Activated T-cell treated with anti-CD3 and anti-CD28 coated beads for 1 hour (primary cell): ENCODE results near the gene CARHSP1.
"Not testable (repeated sequence)": the region's sequence is repeated elsewhere in the genome, so short reads cannot be mapped to it uniquely, and the experiment has no call there.

ENCODE experiments used
- DNase-seq: peaks from one replicate; pipeline ENCODE4 v3.0.0-alpha.2; 2020; ENCODE audit warnings: low read depth

The CARHSP1 gene

DNA sequence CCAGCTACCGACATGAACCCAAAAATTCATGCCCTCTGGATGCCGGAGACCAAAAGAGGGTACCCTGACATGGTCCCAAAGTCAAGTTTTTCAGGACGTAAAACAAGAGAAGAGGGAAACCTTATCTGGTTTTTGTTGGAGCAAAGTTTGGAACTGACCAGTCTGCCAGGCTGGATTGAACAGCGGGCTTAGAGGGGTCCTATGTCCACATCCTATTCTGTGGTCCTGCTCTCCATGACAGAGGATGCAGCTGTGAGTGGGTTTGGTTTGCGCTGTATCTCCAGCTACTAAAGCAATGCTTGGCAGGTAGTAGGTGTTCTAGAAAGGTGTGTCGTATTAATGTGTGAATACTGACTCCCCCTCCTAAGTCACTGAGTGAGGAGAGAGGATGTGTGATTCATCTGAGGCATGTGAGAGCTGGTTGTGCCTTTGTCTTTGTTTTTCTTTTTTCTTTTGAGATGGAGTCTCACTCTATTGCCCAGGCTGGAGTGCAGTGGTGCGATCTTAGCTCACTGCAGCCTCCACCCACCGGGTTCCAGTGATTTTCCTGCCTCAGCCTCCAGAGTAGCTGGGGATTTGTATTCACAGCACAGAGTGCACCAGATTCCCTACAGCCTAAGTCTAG is 40.2 kb downstream of the CARHSP1 start:
- DNase-seq = no peak

DNA sequence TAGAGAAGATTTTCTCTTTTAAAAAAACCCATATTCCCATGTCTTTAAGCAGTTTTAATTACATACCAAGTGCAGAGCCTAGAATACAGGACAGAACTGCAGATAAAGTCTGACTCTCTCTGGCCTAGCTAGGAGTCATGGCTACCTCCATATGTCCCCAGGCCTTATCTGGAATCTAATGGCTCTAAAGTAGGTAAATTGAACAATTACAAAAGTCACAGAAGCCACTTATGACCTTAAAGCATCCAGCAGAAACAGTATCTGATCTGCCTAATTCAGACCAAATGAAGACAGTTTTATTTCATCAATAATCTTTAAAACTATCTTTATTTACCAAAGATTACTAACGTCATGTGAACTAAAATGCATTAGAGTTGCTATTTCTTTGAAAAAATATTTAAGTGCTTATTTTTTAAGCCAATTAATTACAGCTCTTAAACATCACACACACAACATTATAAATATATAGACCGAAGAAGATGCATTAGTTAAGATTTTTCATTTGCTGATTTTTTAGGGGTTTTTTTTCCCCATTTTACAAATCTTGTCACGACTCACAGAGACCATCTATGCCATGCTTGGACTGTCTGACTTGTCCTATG is 42.4 kb downstream of the CARHSP1 start:
- DNase-seq = no peak

DNA sequence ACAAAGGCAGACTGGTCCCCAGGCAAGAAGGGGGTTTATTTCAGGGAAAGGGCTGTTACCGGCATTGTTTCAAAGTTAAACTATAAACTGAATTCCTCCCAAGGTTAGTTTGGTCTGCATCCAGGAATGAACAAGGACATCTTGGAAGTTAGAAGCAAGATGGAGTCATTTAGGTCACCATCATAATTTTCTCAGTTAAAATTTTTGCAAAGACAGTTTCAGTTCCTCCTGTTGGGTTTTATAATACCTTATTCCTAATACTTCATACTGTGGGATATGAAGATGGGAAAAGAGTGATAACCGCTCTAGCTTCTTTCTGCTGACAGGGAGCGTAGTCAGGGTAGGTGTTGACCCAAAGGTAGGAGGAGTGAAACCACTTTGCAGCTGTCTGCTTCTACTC is 46.4 kb downstream of the CARHSP1 start:
- no peak for DNase-seq

DNA sequence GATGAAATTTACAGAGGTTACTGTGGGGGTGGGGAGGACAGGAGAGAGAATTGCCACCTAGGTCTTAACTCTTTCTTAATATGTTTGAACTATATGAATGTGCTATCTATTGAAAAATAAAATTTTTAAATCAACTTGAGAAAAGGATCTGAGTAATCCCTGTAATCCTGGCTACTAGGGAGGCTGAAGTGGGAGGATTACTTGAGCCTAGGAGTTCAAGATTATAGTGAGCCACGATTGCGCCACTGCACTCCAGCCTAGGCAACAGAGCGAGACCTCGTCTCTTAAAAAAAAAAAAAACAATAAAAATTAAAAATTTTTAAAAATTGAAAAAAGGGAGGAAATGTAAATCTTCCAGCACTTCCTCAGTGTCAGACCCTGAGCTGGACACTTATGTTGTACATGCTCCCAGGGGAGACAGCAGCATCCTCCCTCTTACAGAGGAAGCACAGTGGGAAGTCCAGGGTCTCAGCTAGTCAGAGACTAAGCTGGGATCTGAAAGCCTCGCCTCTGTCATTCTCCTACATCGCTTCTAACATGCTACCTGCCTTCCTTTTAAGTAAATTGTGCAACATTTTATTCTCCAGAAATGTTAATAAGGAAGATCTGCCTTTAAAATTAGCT is 49.3 kb downstream of the CARHSP1 start:
- no peak for DNase-seq

DNA sequence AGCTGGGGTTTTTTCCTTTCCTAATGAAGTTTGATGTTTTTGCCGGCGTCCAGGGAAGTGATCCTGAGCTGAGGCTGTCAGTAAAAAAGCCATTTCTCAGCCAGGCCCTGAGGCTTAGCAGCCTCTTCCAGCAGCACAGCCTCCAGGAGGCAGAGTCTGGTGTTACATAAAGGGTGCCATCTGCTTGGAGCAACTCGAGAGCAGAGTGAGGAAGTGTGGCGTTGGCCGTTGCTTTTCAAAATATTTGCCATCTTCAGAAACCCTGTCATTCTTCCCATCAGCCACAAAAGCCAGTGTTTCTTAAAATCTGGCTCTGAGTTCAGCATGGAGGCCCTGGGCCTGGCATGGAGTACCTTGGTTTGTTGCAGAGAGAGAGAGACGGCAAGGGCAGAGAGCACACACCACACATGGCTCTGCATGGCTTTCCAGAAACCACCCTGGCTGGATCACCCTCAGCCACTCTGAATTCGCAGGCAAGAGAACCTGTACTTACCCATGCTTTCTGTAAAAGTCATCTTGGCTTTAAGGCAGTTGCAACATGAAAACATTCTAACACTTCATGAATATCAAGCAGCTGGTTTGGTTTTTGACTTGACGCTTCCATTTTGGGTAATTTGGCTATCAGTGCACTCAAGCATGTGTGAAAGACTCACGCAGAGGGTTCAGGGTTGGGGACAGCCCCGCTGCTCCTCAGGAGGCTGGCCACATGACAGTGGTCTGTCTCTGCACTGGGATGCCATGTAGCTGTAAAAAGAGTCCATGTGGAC is 50.1 kb downstream of the CARHSP1 start:
- DNase-seq = no peak

DNA sequence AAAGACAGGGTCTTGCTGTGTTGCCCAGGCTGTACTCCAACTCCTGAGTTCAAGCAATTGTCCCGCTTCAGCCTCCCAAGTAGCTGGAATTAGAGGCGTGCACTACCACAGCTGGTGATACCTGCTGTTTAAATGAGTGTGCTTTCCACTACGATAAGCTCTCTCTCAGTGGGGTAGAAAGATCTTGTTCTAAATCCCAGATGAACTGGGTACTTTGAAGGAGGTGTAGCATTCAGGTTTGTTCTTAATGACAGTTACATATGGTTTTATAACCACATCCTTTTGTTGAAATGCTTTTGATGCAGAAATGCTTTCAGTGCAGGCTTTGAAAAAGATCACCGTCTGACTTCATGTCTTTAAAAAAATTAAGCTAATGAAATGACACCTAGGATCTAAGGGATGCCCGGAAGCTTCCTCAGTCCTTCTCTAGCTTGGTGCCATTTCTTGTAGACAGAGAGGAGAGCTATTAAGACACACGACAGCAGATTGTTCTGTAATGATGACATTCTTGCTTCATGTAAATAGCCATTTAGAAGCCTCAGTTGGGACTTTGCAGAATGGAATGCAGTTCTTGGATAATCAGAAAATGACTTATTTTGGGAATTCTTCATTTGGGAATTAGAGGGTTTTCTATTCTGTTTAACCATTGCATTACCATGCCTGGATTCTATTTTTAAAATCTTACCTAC is 51.7 kb downstream of the CARHSP1 start:
- no peak for DNase-seq

DNA sequence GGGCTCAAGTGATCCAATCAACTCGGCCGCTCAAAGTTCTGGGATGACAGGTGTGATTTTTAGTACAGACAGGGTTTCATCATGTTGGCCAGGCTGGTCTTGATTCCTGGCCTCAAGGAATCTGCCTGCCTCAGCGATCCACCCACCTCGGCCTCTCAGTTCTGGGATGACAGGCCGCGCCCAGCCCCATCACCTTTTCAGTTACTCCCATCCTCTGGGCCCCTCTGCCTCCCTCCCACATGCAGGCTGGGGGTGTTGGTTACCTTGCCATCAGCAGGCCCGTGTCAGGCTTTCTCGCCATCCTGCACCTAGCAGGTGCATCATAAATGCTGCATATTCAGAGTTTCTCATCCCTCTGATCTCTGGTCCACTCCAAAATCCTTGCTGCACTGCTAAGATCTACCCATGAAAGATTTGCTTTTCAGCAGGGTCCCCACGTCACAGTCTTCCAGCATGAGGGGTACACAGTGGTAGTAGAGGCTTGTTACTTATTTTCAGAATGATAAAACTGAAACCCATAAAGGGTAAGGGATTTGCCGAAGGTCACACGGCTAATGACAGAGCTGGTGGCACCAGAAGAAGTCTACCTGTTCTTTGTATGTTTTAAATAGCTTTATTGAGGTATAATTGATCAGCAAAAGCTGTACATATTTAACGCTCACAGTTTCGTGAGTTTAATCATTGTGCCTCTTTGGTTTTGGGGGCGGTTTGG is 54.6 kb downstream of the CARHSP1 start:
- no peak for DNase-seq

DNA sequence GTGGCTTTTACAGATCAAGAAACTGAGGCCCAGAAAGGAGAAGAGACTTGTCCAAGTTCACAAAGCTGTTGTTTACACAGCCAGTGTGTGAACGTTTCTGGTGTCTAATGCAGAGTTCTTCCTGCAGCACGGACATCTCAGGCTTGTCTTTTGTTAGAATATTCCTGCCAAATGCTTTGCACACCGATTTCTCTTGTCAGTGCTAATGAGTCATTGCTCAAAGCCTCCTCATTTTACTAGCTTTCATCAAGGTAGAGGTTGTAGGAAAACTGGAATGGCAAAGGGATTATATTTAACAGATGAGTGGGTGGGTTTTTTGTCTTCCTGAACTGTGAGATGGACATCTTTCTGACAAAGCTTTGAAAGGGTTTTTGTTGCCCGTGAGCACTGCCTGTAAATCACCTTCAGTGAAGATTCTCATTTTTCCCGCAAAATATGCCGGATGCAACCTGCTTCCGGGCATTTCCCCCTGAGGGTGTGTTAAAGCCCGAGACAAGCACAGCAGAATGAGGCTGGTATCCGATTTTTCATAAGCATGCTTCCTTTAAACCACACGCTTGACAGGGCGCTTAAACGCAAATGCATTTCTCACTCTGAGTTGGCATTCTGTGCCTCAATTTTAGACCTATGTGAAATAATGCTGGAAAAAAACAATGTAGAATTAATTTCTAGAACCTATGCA is 56.5 kb downstream of the CARHSP1 start:
- no peak for DNase-seq

DNA sequence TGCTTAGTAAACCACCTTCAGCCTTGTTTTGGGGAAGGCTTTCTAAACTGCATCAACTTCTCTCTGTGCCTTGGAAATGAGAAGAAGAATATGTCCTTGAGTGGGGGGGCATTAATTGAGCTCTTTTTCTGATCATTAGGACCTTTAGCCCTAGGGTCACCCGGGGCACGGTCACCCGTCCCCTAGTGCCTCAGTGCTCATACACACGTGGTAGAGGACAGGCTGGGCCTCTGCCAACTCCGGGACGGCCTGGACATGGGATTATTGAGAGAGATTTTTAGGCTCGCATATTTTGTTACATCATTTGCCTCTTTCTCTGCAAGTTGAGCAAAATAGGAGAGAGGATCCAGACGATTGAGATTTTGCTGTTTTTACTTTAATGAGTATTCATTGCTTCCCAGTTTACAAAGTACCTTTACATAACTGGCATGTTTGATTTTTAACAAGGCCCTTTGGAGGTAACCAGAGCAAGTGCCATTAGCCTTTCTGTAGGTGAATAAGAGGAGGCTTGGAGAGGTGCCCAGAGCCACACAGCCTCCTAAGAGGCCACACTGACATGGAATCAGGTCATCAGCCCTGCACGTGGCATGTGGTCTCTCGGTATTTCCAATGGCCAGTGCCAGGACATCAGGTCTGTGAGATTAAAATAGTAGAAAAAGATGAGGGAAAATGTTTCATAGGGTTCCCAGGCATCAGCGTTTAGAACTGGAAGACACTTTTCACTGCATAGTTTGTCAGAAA is 60.0 kb downstream of the CARHSP1 start:
- DNase-seq = no peak

- no peak for DNase-seq
These were observed 60.8 kb downstream of the CARHSP1 start for GRCh38 chr16:8808009-8808408.

DNA sequence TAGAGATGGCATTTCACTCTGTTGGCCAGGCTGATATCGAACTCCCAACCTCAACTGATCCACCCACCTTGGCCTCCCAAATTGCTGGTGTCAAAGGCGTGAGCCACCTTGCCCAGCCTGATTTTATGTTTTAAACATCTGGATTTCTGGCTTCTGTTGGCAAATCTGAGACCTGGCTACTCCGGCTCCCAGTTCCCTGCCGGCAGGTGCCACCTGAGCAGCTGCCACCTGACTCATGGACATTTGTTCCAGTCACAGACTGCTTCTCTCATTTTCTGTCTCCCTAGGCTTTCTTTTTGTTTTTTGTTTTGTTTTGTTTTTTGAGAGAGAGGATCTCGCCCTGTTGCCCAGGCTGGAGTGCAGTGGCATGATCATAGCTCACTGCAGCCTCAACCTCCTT is 61.6 kb downstream of the CARHSP1 start:
- DNase-seq = no peak

GRCh38 chr16:8806272-8806983 is 62.4 kb downstream of the CARHSP1 start:
- DNase-seq = no peak

DNA sequence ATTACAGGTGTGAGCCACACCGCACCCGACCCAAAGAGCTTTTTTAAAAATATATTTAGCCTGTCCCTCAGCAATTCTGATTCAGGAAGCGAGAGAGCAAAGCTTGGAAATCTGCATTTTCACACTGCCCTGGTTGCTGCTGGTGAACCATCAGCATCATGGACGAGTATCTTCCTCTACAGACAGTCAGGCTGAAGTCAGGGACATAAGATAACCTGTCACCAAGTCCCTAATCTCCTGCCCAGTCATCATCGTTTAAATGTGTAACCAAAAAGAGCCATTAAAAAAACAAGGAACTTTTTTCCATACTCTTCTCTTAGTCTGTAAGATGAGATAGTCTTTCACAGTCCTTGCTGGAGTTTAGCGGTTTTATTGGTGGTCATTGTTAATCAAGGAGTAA is 64.5 kb downstream of the CARHSP1 start:
- no peak for DNase-seq

DNA sequence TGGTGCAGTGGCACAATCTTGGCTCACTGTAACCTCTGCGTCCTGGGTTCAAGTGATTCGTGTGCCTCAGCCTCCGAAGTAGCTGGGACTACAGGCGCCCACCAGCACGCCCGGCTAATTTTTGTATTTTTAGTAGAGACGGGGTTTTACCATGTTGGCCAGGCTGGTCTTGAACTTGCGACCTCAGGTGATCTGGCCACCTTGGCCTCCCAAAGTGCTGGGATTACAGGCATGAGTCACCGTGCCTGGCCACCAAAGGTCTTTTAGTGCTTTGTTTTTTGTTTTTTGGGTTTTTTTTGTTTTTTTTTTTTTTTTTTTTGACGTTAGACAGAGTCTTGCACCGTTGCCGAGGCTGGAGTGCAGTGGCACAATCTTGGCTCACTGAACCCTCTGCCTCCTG is 65.1 kb downstream of the CARHSP1 start:
- not testable (repeated sequence) for DNase-seq
